PC-9 (cell line): Measurements from ENCODE around the gene ZBED6.

Experiments
- EZH2 ChIP-seq: fragments of 200-600 bp; sonication (generic); IDR thresholded peaks from 2 replicates; pipeline ENCODE4 v1.8.0; 2017; ENCODE audit warnings: antibody characterized with exemption, low read depth
- TF ChIP-seq, protein P1 (sequence below): fragments of 200-600 bp; sonication (generic); conservative IDR thresholded peaks from 2 replicates; pipeline ENCODE4 v1.6.1; 2017; ENCODE audit warnings: mixed run types, antibody characterized with exemption, mild to moderate bottlenecking, moderate library complexity

DNA sequence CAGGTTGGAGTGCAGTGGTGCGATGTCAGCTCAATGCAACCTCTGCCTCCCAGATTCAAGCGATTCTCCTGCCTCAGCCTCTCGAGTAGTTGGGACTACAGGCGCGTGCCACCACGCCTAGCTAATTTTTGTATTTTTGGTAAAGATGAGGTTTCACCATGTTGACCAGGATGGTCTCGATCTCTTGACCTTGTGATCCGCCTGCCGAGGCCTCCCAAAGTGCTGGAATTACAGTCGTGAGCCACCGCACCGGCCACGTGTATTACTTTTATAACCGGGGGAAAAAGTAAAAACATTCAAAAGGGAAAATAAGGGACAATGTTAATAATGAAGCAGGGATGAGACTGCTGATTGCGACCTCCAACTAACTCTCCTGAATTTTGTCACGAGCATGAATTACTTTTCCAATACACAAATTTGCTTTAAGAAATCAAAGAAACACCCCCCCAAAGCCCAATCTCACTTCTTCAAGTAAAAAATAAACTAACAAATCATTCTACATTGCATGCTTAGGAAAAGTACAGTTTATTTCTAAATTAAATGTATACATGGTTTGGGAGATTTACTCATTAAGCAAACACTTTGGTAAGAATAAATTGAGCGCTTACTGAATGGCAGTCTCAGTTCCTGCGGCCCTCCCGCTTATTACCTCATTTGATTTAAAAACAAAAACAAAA is 521 bp upstream of the ZBED6 start:
- TF ChIP-seq, protein P1, sequence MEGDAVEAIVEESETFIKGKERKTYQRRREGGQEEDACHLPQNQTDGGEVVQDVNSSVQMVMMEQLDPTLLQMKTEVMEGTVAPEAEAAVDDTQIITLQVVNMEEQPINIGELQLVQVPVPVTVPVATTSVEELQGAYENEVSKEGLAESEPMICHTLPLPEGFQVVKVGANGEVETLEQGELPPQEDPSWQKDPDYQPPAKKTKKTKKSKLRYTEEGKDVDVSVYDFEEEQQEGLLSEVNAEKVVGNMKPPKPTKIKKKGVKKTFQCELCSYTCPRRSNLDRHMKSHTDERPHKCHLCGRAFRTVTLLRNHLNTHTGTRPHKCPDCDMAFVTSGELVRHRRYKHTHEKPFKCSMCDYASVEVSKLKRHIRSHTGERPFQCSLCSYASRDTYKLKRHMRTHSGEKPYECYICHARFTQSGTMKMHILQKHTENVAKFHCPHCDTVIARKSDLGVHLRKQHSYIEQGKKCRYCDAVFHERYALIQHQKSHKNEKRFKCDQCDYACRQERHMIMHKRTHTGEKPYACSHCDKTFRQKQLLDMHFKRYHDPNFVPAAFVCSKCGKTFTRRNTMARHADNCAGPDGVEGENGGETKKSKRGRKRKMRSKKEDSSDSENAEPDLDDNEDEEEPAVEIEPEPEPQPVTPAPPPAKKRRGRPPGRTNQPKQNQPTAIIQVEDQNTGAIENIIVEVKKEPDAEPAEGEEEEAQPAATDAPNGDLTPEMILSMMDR = no peak
- TF ChIP-seq EZH2 = no peak
